Fibroblast of the aortic adventitia (primary cell): Measurements from ENCODE around the gene ARTN. TPM values are rescaled to one million over a fixed set of nuclear protein-coding genes. Genes with fewer than 3 reads are reported as not detected.
A peak's percentile ranks its signal among the peaks of the same experiment; 100 is the strongest.

Experiments used
- DNase-seq: peaks from one replicate; pipeline ENCODE4 v3.0.0-alpha.2; 2010; ENCODE audit warnings: low read depth
- H3K4me3 ChIP-seq: 2 replicates; pipeline ENCODE4 v1.5.1; 2011; ENCODE audit warnings: low read depth, mild to moderate bottlenecking, control low read depth, low read length, moderate library complexity
- CTCF ChIP-seq: IDR thresholded peaks from 2 replicates; pipeline ENCODE4 v1.5.1; 2011; ENCODE audit warnings: mild to moderate bottlenecking, low read length, control low read depth, inconsistent platforms; ENCODE audit not compliant: insufficient read depth
- total RNA-seq: library from RNA; depleted of rRNA; stranded (reverse); fragments of >200 nt; gene quantifications from 2 replicates; pipeline ENCODE4 v1.2.3, GENCODE V29; 2012; ENCODE audit warnings: low replicate concordance

ARTN gene
- total RNA-seq, 1 donor: not detected

GRCh38 chr1:43962324-43962723, 28.7 kb downstream of the ARTN start:
- no peak overlapping the region for H3K4me3 ChIP-seq
- no peak for DNase-seq
- no peak for TF ChIP-seq CTCF

- no peak for DNase-seq
- TF ChIP-seq CTCF: no peak
- H3K4me3 ChIP-seq: no peak overlapping the region
These were observed 29.4 kb downstream of the ARTN start for GRCh38 chr1:43963006-43963405.

- no peak for DNase-seq
- TF ChIP-seq CTCF: no peak
These were observed 30.3 kb downstream of the ARTN start for GRCh38 chr1:43963890-43964289.

GRCh38 chr1:43965316-43965715, 31.7 kb downstream of the ARTN start:
- DNase-seq: no peak
- no peak overlapping the region for H3K4me3 ChIP-seq
- TF ChIP-seq CTCF: no peak

More at GRCh38 chr1:43963890-43964289, 30.3 kb downstream of the ARTN start:
- H3K4me3 ChIP-seq: no peak overlapping the region

GRCh38 chr1:43968348-43968948, 34.8 kb downstream of the ARTN start:
- DNase-seq: peak; percentile 43
- H3K4me3 ChIP-seq: no peak overlapping the region
- TF ChIP-seq CTCF: no peak

- H3K4me3 ChIP-seq: no peak overlapping the region
- no peak for DNase-seq
- no peak for TF ChIP-seq CTCF
These were observed 35.8 kb downstream of the ARTN start for GRCh38 chr1:43969416-43969745.
